Fibroblast of the conjunctiva (primary cell): ENCODE results near the gene ATP2B3.

Source experiments
- DNase-seq: peaks from one replicate; pipeline ENCODE4 v3.0.0-alpha.2; 2010; ENCODE audit warnings: low read depth

Gene ATP2B3

DNA sequence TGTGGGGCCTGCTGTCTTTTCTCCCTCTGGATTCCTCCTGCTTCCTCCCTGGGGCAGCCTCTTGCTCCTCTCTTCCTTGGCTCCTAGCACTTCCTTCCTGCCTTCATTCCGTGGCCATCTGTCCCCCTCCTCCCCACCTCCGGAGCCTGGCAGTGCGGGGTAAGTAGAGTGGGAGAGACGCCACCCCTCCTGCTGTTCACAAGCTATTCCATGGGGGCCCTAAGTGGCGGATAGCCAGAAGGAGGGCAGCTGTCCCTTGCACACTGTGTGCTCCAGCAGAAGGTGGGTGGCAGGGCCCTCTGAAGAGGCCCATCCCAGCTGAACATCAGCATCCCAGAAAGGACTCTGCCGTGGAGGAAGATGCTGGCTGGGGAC lies 54.1 kb downstream of the ATP2B3 start:
- DNase-seq, result no peak

DNA sequence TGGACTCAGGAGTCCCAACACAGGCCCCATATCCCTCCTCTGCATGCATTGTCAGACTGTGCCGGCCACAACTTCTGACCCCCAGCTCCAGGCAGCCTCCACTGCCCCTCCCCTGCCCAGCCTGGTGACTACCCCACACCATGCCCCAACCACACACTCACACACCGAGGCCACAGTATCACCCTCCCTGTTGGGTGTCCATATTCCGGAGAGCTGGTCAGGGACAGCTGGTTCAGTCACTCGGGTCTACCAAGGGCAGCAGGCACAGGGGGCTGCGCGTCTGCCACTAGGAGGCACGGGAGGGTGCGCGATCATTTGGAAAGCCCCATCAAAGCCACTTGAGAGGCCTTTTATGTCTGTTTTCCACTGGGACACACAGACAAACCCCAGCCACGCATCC lies 55.2 kb downstream of the ATP2B3 start:
- DNase-seq, result no peak

DNA sequence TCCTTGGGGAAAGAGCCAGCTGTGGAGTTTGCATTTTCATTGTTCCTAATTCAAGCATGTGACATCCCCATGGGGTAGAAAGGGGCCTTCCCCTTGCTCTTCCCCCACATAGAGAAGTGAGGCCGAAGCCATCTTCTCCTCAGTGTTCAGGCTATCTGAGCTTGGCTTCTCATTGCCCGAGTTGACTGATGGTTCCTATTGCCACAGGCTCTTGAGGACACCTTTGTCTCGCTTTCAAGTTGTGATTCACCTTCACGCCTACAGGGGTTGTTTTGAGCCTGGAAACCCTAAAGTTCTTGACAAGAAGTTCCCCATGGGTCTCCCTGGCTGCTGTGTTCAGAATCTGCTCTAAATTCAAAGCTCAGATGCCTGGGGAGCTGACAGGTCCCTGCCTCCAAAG lies 56.5 kb downstream of the ATP2B3 start:
- DNase-seq, result no peak

DNA sequence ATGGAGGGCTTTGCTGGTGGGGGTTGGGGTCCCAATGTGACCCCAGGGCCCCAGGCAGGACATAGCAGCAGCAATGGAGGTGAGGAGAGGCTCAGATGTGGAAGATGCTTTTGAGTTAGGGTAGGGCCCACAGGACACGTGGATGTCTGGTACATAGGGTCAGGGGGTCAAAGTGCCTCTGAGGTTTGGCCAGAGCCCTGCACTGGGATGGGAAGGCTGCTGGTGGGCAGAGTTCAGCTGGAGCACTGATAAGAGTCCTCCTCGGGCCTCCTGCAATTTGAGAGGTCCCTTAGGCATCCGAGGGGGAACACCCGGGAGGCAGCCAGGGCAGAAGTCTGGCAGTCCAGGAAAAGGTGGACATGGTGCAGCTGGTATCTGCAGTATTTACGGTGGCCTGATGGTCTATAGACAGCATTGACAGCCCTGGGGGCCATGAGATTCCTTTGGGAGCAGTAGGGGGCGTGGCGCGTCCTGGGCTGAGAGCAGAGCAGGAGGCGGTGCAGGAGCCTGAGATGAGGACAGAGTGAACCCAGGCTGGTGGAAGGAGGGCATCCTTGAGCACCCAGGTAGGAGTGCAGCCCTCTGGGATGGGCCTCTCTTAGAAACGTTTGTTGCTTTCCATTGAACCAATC lies 58.9 kb downstream of the ATP2B3 start:
- no peak for DNase-seq

DNA sequence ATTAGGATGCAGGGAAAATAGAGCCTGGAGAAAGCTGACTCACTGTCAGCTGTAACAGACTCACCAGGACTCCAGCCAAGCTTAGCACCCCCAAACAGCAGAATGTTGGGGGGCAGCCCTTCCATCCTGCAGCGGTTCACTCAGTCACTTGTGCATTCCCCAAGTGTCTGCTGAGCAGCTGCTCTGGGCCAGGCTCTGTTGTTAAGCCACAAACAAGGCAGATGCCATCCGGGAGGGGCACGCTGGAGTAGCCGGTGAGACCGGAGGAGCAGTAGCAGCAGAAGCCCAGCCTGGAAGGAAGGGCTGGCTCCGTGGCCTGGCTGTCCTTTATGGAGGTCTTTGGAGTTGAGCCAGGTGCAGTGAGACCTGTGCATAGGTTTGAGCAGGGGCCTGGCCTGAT lies 59.5 kb downstream of the ATP2B3 start:
- no peak for DNase-seq

DNA sequence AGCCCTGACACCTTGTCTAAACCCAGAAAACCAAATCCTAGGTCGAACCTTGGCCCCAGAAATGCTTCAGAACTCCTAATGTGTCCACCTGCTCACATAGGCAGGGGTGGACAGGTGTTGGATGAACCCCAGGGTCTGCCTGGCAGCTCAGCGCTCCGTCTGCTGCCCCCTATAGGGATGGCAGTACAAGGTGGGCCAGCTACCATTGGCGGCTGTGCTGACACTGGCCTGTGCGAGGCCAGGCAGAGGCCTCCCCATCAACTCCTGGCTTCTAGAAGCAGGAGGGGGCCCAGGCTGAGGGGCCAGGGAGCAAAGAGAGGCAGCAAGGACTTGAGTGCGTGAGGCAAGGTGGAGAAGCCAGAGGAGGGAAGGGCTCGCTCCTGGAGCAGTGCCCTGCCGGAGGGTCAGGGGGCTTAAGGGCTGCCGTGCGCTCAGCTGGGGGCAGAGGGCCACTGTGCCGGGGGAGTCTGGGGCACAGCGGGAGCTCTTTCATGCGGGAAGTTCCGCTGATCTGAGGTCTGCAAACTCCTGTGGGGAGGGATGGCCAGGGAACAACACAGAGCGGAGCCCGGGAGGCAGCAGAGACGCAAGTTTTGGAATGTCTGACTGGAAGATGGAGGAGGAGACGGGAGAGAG lies 60.9 kb downstream of the ATP2B3 start:
- DNase-seq, result no peak

DNA sequence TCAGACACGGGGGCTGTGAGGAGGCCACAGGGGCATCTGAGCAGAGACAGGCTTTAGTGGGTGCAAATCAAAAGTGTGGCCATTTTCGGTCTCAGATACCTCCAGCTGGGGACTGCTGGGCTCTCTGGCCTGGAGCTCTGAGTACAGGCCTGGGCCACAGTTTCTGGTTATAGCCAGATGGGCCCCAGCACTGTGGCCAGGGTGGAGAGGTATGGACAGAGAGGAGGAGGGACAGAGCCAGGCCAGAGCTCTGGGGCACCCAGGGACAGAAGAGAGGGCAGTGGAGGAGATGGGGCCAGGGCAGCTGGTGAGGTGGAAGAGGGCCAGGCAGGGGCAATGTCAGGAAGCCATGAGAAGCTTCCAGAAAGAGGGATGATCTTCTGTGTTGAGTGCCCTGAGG lies 61.4 kb downstream of the ATP2B3 start:
- DNase-seq, result no peak

DNA sequence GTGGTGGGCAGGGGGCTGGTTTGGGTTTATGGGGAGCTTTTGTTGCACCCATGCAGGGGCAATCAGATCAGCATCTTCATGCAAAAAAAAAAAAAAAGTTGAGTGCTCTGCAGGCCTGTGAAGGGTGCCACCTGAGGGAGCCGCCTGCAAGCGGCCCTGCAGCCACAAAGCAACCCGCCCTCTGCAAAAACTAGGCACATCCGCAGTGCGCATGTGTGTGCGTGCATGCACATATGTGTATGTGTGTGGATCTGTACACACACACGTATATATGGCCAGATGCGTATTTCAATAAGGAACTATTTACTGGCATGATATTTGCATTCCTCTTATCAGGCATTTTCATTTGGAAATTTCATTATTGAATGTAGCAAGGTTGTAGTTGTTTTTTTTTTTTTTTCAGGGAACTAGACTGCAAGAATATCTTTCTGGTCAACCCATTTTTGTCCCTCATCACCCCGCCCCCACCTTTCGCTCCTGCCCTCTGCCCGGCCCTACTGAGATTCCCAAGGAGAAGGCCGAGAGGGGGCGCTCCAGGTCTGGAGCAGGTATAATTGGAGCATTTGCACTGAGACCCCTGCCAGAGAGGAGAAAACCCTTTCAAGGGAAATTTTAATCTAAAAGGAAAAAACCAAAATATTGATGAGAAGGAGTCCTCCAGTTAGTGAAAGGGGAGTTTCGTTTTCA lies 63.4 kb downstream of the ATP2B3 start:
- DNase-seq, result no peak

DNA sequence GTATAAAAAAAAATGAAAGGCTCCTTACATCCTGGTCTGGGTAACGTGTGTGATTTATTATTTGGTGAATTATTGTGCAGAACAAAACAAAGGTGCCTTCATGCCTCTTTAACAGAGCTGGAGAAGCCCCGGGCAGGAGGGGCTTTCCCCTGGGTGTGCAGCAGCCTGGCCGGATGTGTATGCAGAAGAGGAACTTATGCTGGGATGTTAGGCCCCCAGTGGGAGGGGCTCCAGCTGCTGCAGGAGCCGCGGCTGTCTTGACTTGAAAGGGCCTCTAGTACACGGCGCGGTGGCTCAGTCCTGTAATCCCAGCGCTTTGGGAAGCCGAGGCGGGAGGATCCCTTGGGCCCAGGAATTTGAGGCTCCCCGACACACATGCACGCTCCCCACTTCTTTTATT lies 65.5 kb downstream of the ATP2B3 start:
- no peak for DNase-seq

DNA sequence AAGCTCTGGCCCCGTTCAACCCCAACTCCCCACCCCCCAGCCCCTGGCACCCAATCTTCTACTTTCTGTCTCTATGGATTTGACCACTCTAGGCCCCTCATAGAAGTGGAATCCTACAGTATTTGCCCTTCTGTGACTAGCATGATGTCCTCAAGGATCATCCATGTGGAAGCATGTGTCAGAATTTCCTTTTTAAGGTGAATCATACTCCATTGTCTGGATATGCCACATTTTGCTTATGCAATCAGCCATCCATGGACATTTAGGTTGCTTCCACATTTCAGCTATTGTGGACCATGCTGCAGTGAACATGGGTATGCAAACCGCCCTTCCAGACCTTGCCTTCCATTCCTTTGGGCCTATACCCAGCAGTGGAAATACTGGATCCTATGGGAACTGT lies 66.0 kb downstream of the ATP2B3 start:
- no peak for DNase-seq

DNA sequence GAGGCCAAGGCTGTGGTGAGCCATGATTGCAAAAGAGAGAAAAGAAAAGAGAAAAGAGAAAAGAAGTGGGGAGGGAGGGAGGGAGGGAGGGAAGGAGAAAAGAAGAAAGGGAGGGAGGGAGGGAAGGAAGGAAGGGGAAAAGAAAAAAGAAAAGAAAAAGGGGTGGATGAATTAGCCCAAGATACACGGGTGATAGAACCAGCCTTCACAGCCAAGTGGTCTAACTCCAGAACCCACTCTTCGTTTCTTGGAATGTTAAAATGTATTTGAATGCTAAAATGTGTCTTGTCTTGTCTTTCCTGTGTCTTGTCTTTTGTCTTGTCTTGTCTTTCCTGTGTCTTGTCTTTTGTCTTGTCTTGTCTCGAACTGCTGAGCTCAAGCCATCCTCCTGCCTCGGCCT lies 68.4 kb downstream of the ATP2B3 start:
- no peak for DNase-seq

DNA sequence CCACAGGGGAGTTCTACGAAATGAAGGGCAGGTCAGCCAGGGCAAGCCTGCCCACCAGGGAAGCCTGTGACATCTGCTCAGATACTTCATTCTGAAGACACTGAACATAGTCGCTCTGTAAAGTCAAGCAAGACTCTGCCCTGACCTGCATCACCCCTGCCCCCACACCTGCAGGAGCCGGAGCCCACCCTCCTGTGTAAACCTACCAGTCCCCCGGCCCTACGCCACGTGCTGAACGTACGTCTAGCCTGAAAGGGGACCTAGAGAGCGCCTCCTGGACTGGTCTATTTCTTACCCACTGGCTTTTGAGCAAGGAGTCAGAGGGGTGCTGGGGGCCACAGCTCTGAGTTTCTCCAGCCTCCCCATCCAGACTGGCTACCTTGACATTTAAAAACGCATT lies 69.9 kb downstream of the ATP2B3 start:
- DNase-seq, result no peak

DNA sequence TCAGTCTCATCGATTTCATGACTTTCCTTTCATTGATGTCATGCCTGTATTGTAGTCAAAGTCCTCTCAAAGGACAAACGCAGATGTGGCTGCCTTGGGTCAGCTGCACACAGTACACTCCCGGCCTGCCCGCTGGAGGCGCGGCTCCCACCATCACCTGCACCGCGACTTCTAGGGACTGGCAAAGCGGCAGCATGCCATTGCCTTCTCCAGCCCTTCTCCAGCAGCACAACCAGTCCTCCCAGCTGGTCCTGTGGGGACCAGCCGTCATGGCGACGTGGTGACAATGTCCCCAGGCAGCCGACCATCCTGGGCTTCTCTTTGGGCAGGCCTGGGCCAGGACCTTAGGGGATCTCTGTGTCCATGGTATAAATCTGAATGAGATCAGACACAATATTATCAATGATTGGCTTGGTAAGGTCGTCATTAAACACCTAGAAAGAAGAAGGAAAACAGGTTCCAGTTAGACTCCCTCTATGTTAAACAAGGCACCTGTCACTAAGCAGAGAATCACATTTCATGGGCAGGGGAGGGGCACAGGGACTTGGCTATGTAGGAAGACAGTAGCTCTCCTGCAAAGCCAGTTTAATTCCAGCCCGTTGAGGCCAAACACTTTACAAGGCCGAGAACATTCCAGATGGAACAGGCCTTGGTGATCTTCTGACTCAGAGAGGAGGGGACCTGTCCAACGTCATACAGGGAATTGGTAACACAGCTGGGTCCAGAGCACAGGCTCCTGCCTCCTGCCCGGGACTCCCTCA lies 70.8 kb downstream of the ATP2B3 start:
- no peak for DNase-seq

DNA sequence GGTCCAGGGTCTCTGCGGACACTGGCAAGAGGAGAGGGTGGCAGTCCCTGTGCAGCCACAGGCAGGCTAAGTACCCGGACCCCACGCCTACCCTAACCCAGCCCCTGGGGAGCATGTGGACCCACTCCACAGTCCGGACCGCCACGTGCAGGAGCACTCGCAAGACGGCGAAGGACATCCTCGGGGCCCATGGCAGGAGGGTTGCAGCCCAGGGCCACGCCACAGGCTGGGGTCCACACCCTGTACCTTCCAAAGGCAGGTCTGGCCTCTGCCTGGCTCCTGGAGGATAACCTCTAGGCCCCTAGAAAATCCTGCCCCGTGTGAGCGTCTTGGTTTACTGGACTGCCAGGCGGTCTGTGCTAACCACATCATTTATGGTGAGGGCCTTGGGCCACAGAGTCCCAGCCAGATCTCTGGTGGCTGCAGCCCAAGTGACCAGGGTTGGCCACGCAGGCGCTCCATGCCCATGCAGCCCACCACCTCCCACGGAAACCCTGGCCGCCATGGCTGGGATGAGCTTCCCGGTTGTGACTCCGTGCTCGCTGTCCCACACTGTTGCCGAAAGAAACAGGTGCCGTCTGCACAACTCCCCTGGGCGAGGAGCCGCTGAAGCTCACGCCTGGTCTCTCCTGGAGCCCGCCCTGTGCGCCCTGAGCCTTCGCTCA lies 71.5 kb downstream of the ATP2B3 start:
- DNase-seq, result no peak

DNA sequence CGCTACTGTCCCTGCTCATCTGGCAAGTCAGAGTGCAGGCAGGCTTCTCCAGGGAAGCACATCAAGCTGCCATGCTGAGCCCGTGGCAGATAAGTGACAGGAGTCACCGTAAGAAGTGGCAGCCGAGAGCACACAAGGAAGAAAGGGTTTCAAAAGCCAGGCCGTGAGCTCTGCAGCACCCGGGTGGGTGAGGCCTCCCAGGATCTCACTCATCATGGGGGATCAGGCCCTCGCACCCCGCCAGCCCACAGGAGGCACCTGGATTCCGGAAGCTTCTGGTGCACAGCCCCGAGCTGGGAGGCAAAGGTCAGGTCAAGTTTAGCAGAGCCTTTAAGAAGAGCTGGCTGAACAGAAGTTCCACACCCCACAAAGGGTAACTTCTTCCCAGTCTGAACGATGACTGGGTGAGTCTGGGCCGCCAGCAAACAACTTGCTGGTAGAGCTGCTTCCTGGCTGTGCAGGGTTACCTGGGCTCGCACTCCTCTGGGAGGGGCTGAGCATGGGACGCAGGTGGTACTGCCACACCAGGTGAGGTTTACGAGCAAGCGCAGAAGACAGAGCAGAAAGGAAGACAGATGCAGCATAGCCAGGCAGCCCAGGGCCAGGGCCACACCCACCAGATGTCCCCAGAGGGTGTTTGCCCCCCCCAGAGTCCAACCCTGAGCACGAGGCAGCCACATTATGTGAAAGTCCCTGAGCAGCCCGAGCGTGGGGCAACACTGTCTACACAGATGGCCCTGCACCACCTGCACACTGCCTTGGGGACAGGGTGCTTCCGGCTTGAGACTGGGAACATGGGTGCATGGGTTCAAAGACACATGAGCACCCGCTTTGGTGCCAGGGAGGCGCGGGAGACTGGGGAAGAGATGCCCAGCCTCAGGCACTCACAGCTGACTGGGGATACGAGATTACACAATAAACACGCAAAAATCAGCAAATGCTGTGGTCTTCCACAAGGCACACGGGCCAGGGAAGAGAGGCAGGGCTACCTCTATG lies 73.8 kb downstream of the ATP2B3 start:
- no peak for DNase-seq

DNA sequence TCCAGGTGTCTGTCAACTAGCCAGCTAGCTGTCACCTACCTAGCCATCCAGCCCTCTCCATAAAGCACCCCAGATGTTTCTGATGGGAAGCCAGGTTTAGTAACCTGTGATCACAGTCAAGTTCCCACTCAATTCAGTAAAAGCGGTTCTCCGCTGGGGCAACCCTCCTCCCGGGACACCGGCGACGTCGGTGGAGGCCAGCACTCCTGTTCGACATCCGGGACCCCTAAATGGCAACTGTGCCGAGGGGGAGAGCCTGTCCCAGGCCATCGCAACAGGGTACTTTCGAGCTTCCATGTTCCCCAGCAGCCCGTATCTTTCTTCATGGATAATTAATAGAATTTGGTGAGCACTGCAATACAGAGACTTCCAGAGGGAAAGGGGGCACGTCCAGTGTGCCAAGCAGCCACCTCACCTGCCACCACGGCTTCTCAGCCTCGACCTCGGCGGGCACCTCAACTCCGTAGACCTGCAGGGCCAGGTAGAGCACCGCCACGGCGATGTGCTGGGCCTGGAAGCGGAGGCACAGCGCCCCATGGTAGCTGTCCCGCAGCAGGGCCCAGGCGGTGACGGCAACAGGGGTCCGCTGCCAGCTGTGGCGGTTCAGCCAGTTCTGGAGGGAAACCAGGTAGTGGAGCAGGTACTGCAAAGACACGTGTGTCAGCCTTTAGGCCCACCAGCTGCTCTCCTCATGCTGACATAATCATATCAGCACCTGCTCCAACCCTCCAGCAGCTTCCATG lies 74.8 kb downstream of the ATP2B3 start:
- DNase-seq, result no peak

DNA sequence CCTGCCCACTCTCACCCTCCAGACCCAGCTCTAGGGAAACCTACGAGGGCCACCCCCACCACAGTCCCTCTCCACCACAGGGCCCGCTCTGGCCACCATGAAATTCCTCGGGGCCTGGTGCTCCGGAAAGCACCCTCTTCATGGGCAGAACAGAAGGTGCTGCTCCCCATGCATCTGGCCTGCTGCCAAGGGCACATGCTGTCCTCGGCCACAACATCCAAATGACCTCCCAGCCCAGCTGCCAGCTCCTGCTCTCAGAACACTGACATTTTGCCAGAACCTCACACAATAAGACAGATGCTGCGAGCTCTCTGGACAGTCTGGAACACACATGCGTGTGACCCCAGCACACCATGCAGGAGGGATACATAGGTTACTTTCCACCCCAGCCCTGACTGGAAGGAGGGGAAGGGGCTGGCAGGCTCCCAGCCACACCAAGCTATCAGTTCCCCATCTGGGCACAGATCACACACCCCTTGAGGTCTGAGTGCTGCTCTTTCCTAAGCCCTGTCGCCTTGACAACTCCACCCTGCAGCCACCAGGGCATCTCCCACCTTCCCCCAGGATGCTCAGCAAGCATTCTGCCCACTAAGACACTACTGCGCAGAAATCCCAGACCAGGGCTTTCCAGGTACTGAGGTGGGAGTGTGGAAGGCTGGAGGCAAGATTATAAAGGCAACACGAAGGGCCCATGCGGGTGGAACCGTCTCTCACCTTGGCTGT lies 75.7 kb downstream of the ATP2B3 start:
- DNase-seq, result no peak

DNA sequence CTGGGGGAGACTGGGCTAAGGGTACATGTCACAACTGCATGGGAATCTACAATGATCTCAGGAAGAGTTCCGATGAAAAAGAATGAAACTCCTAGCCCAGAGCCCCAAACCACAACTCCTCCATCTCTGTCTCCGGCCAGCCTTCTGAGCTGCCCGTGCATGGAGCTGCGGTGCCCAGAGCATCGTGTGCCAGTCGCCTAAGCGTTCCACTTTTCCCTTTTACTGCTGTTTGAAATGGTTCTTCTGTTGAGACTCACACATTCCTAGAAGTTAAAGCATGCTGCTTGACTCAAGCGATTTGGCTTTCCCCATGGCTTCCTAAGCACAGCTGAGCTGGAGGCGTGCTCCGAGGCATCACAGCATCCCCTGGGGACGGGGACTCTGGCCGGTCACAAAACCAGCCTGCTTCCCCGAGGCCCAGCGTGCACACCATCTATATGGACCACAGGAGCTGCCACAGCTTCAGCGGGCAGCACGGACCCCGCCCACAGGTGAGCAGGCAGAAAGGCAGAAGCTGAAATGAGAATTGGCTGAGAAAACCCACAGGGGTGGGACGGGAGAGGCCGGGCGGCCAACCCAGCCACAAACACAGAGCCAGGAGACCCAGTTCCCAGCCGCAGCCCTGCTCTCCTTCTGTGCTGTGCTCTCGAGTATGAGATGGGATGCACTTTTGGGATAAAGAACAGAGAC lies 76.5 kb downstream of the ATP2B3 start:
- no peak for DNase-seq

DNA sequence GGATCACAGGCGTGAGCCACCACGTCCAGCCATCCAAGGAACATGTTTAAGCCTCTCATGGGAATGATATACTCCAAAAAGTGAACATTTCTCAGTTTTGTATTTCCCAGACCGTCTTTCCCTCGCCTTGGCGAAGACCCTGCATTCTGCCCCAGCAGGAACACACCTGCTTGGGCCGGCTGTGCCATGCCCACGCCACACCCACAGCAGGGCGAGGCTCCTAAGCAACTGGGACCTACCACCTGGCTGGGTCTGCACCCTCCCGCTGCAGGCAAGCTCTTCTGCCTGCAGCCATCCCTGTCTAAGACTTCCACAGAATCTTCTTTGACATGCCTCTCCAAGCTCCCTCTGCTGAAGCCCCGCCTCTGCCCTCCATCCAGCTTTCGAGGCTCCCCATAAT lies 77.9 kb downstream of the ATP2B3 start:
- no peak for DNase-seq
